HCT116 (cell line): ENCODE data around the gene CAPN13. TPM values are rescaled to one million over a fixed set of nuclear protein-coding genes. Genes with fewer than 3 reads are reported as not detected.

Experiments used
- ATAC-seq: fragments of 200-7000 bp; cut with Tn5 transposase; 2 replicates; pipeline ENCODE4 v1.9.1; 2020; ENCODE audit warnings: mild to moderate bottlenecking, moderate library complexity
- BruUV-seq: library from RNA; stranded (reverse); fragments of 400-500 nt; replicated peaks from 2 replicates; lab custom pipeline; 2021; lab: Mats Ljungman, UMichigan
- CTCF ChIA-PET: fragments of 300-600 bp; sonication (Branson Sonifier 250); formaldehyde crosslinking; loops from one replicate; lab custom pipeline; 2021; ENCODE audit warnings: antibody characterized with exemption; lab: Charles Lee
- POLR2A ChIA-PET: fragments of 300-600, 350-600 bp; sonication (Branson Sonifier 250); formaldehyde crosslinking; loops from one replicate; lab custom pipeline; 2021; ENCODE audit warnings: antibody characterized with exemption; lab: Charles Lee
- RAD21 ChIA-PET, 2 experiments: fragments of 300-600 bp; sonication (Branson Sonifier 250); formaldehyde crosslinking; loops; one replicate each; lab custom pipeline; 2023; ENCODE audit warnings: low total read pairs in 2 of 2; ENCODE audit not compliant: uncharacterized antibody in 2 of 2, unreplicated experiment in 2 of 2, low non-redundant PET in 1 of 2; lab: Charles Lee
- DNase-seq: peaks from one replicate; pipeline ENCODE4 v3.0.0-alpha.2; 2010; ENCODE audit warnings: low read depth, low spot score
- H2AFZ ChIP-seq: fragments of 200-600 bp; shearing (Covaris generic), sonication (generic); 2 replicates; pipeline ENCODE4 v1.6.1; 2017; ENCODE audit warnings: low read depth, mixed run types, mixed read lengths, antibody characterized with exemption, low read length; ENCODE audit not compliant: poor library complexity, severe bottlenecking
- H3K27ac ChIP-seq: 2 replicates; pipeline ENCODE4 v1.5.1; 2012; ENCODE audit warnings: low read depth, low read length
- H3K27me3 ChIP-seq: fragments of 200-600 bp; sonication (generic); 2 replicates; pipeline ENCODE4 v1.6.1; 2016; ENCODE audit warnings: mixed run types, low read length, mixed read lengths; ENCODE audit not compliant: insufficient read depth
- H3K36me3 ChIP-seq, 2 experiments: fragments of 200-500 bp in 1 of 2; fragments of 200-600 bp in 1 of 2; sonication (Bioruptor generic) in 1 of 2; sonication (generic) in 1 of 2; 2 replicates each; pipeline versions ENCODE4 v1.5.1 to v1.6.1; 2014 to 2016; ENCODE audit warnings: low read length in 2 of 2, inconsistent platforms in 1 of 2, mixed read lengths in 1 of 2, mixed run types in 1 of 2; ENCODE audit not compliant: insufficient read depth in 2 of 2, control insufficient read depth in 1 of 2
- H3K4me1 ChIP-seq, 2 experiments: fragments of 200-600 bp in 1 of 2; sonication (generic) in 1 of 2; 2 replicates each; pipeline versions ENCODE4 v1.5.1 to v1.6.1; 2012 to 2017; ENCODE audit warnings: low read length in 2 of 2, inconsistent platforms in 1 of 2, mild to moderate bottlenecking in 1 of 2, mixed read lengths in 1 of 2, mixed run types in 1 of 2, moderate library complexity in 1 of 2; ENCODE audit not compliant: insufficient read depth in 2 of 2, control insufficient read depth in 1 of 2
- H3K4me2 ChIP-seq: fragments of 200-600 bp; sonication (generic); 2 replicates; pipeline ENCODE4 v1.6.1; 2017; ENCODE audit warnings: mixed run types, low read length, mixed read lengths
- H3K4me3 ChIP-seq, 2 experiments: fragments of 200-600 bp in 1 of 2; sonication (generic) in 1 of 2; replicated peaks in 1 of 2; 2 replicates each; pipeline ENCODE4 v1.5.1; 2011 to 2016; ENCODE audit warnings: low read length in 2 of 2, control low read depth in 1 of 2, low read depth in 1 of 2, mild to moderate bottlenecking in 1 of 2, mixed read lengths in 1 of 2, mixed run types in 1 of 2
- H3K79me2 ChIP-seq: fragments of 200-600 bp; sonication (generic); 2 replicates; pipeline ENCODE4 v1.6.1; 2017; ENCODE audit warnings: mild to moderate bottlenecking, mixed run types, low read length, moderate library complexity, mixed read lengths; ENCODE audit not compliant: insufficient read depth
- H3K9ac ChIP-seq: fragments of 200-600 bp; sonication (generic); 2 replicates; pipeline ENCODE4 v1.6.1; 2016; ENCODE audit warnings: low read length, mixed read lengths
- H3K9me2 ChIP-seq: fragments of 200-600 bp; sonication (generic), shearing (Covaris generic); 2 replicates; pipeline ENCODE4 v1.6.1; 2017; ENCODE audit warnings: mixed run types, mild to moderate bottlenecking, moderate library complexity; ENCODE audit not compliant: insufficient read depth
- H3K9me3 ChIP-seq, 2 experiments: fragments of 200-500 bp in 1 of 2; fragments of 200-600 bp in 1 of 2; sonication (Bioruptor generic) in 1 of 2; sonication (generic) in 1 of 2; 2 replicates each; pipeline ENCODE4 v1.6.1; 2014 to 2017; ENCODE audit warnings: low read length in 2 of 2, mixed read lengths in 2 of 2, inconsistent platforms in 1 of 2, low read depth in 1 of 2, mild to moderate bottlenecking in 1 of 2, mixed run types in 1 of 2, moderate library complexity in 1 of 2; ENCODE audit not compliant: control insufficient read depth in 1 of 2, insufficient read depth in 1 of 2
- H4K20me1 ChIP-seq: fragments of 200-600 bp; sonication (generic), shearing (Covaris generic); 2 replicates; pipeline ENCODE4 v1.6.1; 2017; ENCODE audit warnings: mixed run types, mild to moderate bottlenecking, moderate library complexity; ENCODE audit not compliant: insufficient read depth
- CBX3 ChIP-seq: IDR thresholded peaks from 2 replicates; pipeline ENCODE4 v1.6.1; 2012; ENCODE audit warnings: low read depth
- EGR1 ChIP-seq: IDR thresholded peaks from 2 replicates; pipeline ENCODE4 v1.6.1; 2012; ENCODE audit warnings: low read depth
- ELF1 ChIP-seq: IDR thresholded peaks from 2 replicates; pipeline ENCODE4 v1.6.1; 2012; ENCODE audit warnings: low read depth, borderline replicate concordance
- EZH2phosphoT487 ChIP-seq: fragments of 200-600 bp; IDR thresholded peaks from 2 replicates; pipeline ENCODE4 v1.6.1; 2018; ENCODE audit warnings: antibody characterized with exemption, borderline replicate concordance
- JUND ChIP-seq: IDR thresholded peaks from 2 replicates; pipeline ENCODE4 v1.6.1; 2012
- MAX ChIP-seq: IDR thresholded peaks from 2 replicates; pipeline ENCODE4 v1.6.1; 2012
- POLR2A ChIP-seq: IDR thresholded peaks from 2 replicates; pipeline ENCODE4 v1.7.0; 2011; ENCODE audit warnings: borderline replicate concordance; ENCODE audit not compliant: insufficient read depth, insufficient read length; ENCODE audit errors: extremely low read depth
- POLR2AphosphoS5 ChIP-seq: IDR thresholded peaks from 2 replicates; pipeline ENCODE4 v1.6.1; 2011; ENCODE audit warnings: mild to moderate bottlenecking, low read depth, low read length, moderate library complexity
- SIN3A ChIP-seq: IDR thresholded peaks from 2 replicates; pipeline ENCODE4 v1.6.1; 2012; ENCODE audit warnings: low read depth
- SP1 ChIP-seq: IDR thresholded peaks from 2 replicates; pipeline ENCODE4 v1.6.1; 2012; ENCODE audit warnings: low read depth
- SRF ChIP-seq: IDR thresholded peaks from 2 replicates; pipeline ENCODE4 v1.6.1; 2012; ENCODE audit warnings: low read depth
- TCF7L2 ChIP-seq: IDR thresholded peaks from 2 replicates; pipeline ENCODE4 v1.7.0; 2011; ENCODE audit warnings: borderline replicate concordance, inconsistent platforms; ENCODE audit not compliant: insufficient read depth, insufficient read length; ENCODE audit errors: extremely low read depth
- YY1 ChIP-seq: IDR thresholded peaks from 2 replicates; pipeline ENCODE4 v1.6.1; 2011; ENCODE audit warnings: low read length, low read depth, moderate library complexity, mild to moderate bottlenecking; ENCODE audit not compliant: insufficient replicate concordance; ENCODE audit errors: extremely low read depth
- ZBTB33 ChIP-seq: IDR thresholded peaks from 2 replicates; pipeline ENCODE4 v1.6.1; 2011; ENCODE audit warnings: mild to moderate bottlenecking, low read length, moderate library complexity; ENCODE audit not compliant: insufficient replicate concordance; ENCODE audit errors: extremely low read depth
- ZFX ChIP-seq: fragments of 450-650 bp; IDR thresholded peaks from 2 replicates; pipeline ENCODE4 v1.6.1; 2017
- ZNF274 ChIP-seq: fragments of 200-500 bp; sonication (Bioruptor generic); IDR thresholded peaks from 2 replicates; pipeline ENCODE4 v1.6.1; 2014; ENCODE audit warnings: mild to moderate bottlenecking, low read depth, low read length, inconsistent platforms
- intact Hi-C: fragments of 100-400 bp; cut with micrococcal nuclease; formaldehyde crosslinking; loops from 2 replicates; pipeline ENCODE4 v1.10.0; 2022
- total RNA-seq: library from RNA; stranded (reverse); gene quantifications from one replicate; pipeline ENCODE4 v1.2.1, GENCODE V29; 2021; ENCODE audit not compliant: unreplicated experiment

Gene CAPN13
- total RNA-seq, 1 experiment from 2014 or later: 0.25 TPM

- Histone ChIP-seq H3K9me2 (no peaks in the 10 kb centered on the region), H3K27me3 (peaks cover 31% of the 10 kb centered on the region), H3K79me2 (no peaks in the 10 kb centered on the region), H3K4me3 (no peak overlapping the region), H3K9me3 (no peaks in the 10 kb centered on the region), H3K4me2 (no peak overlapping the region), H4K20me1 (no peaks in the 10 kb centered on the region; the same call in 1 of the 2 replicates), H3K4me1 (no peaks in the 10 kb centered on the region), H2AFZ (no peak overlapping the region), H3K9ac (no peak overlapping the region), H3K27ac (no peak overlapping the region), H3K36me3 (no peaks in the 10 kb centered on the region)
- DNase-seq (no peak), ATAC-seq (no peak)
- RAD21 ChIA-PET: no interaction called here
- BruUV-seq: no TSS peak
- POLR2A ChIA-PET: no interaction called here
- TF ChIP-seq ELF1 (no peak), YY1 (no peak), ZNF274 (no peak), ZFX (no peak), TCF7L2 (no peak), EZH2phosphoT487 (no peak)
- CTCF ChIA-PET: no interaction called here
- intact Hi-C loops: no loop called here
These were observed 28.6 kb downstream of the CAPN13 start for GRCh38 chr2:30778611-30779010.

- BruUV-seq: no TSS peak
- no peaks in the 10 kb centered on the region for H3K9me3 ChIP-seq
- intact Hi-C loops: no loop called here
- H3K9me2 ChIP-seq: no peaks in the 10 kb centered on the region
- H3K4me2 ChIP-seq: no peak overlapping the region
- no peak for DNase-seq
- H4K20me1 ChIP-seq: no peaks in the 10 kb centered on the region; the same call in 1 of the 2 replicates
- H3K4me1 ChIP-seq: no peaks in the 10 kb centered on the region
- no peak for TF ChIP-seq POLR2A
- TF ChIP-seq ZBTB33: no peak
- TF ChIP-seq POLR2AphosphoS5: no peak
- TF ChIP-seq CBX3: no peak
- no peak for TF ChIP-seq YY1
- TF ChIP-seq EZH2phosphoT487: no peak
- no peak for TF ChIP-seq SP1
- TF ChIP-seq JUND: no peak
- TF ChIP-seq SRF: no peak
- no peak for TF ChIP-seq SIN3A
- no peak for TF ChIP-seq MAX
- TF ChIP-seq EGR1: no peak
- H3K27ac ChIP-seq: no peak overlapping the region
- no peak overlapping the region for H3K9ac ChIP-seq
- no peaks in the 10 kb centered on the region for H3K36me3 ChIP-seq
- H2AFZ ChIP-seq: no peak overlapping the region
- no peak overlapping the region for H3K4me3 ChIP-seq
- ChIA-PET RAD21 (no interaction called here), POLR2A (no interaction called here), CTCF (no interaction called here)
- H3K27me3 ChIP-seq: peaks cover 36% of the 10 kb centered on the region
- H3K79me2 ChIP-seq: no peaks in the 10 kb centered on the region
- ATAC-seq: no peak
These were observed 29.4 kb downstream of the CAPN13 start for GRCh38 chr2:30777661-30778505.
